B cell (primary cell): ENCODE measurements around the gene COL9A3. TPM values are rescaled to one million over a fixed set of nuclear protein-coding genes. Genes with fewer than 3 reads are reported as not detected.

Source experiments
- ATAC-seq: fragments of 200-7000 bp; cut with Tn5 transposase; one replicate; pipeline ENCODE4 v1.10.0; 2021; ENCODE audit warnings: low read depth, mild to moderate bottlenecking, moderate number of reproducible peaks, moderate library complexity
- CTCF ChIA-PET: fragments of 350-600 bp; sonication (Branson Sonifier 250); formaldehyde crosslinking; loops from one replicate; lab custom pipeline; 2021; ENCODE audit warnings: antibody characterized with exemption, inconsistent platforms; lab: Charles Lee
- POLR2A ChIA-PET: fragments of 350-600 bp; sonication (Branson Sonifier 250); formaldehyde crosslinking; loops from one replicate; lab custom pipeline; 2021; ENCODE audit warnings: antibody characterized with exemption; lab: Charles Lee
- DNase-seq: peaks from one replicate; pipeline ENCODE4 v3.0.0; 2013
- H2AFZ ChIP-seq: 2 replicates; pipeline ENCODE4 v1.6.1; 2012; ENCODE audit warnings: mild to moderate bottlenecking, low read depth, low read length; ENCODE audit not compliant: insufficient read depth, poor library complexity, severe bottlenecking
- H3K27ac ChIP-seq, 2 donors: 1 replicate in 1 of 2; 2 replicates in 1 of 2; pipeline ENCODE4 v1.5.1; 2012 to 2013; ENCODE audit warnings: low read length in 2 of 2, mild to moderate bottlenecking in 2 of 2, moderate library complexity in 1 of 2
- H3K27me3 ChIP-seq, 4 experiments: fragments of 200-600 bp in 1 of 4; sonication (generic) in 1 of 4; replicated peaks in 1 of 4; 1 replicate in 2 of 4; 2 replicates in 2 of 4; pipeline versions ENCODE4 v1.6.1 to v1.7.0; 2013 to 2016; ENCODE audit warnings: low read length in 3 of 4, mild to moderate bottlenecking in 2 of 4, mixed read lengths in 1 of 4, moderate library complexity in 1 of 4; ENCODE audit not compliant: insufficient read depth in 4 of 4, control insufficient read depth in 3 of 4; ENCODE audit errors: control extremely low read depth in 1 of 4
- H3K36me3 ChIP-seq, 2 experiments: replicated peaks in 1 of 2; 1 replicate in 1 of 2; 2 replicates in 1 of 2; pipeline versions ENCODE4 v1.6.1 to v1.7.1; 2013; ENCODE audit warnings: low read length in 1 of 2; ENCODE audit not compliant: insufficient read depth in 2 of 2, control insufficient read depth in 1 of 2; ENCODE audit errors: control extremely low read depth in 1 of 2, extremely low read depth in 1 of 2
- H3K4me1 ChIP-seq, 2 donors: fragments of 200-600 bp in 1 of 2; sonication (generic) in 1 of 2; 1 replicate in 1 of 2; 2 replicates in 1 of 2; pipeline versions ENCODE4 v1.5.1 to v1.6.1; 2013 to 2017; ENCODE audit warnings: low read length in 2 of 2; ENCODE audit not compliant: control insufficient read depth in 2 of 2, insufficient read depth in 2 of 2
- H3K4me2 ChIP-seq: replicated peaks from 2 replicates; pipeline ENCODE3; 2012; ENCODE audit warnings: mild to moderate bottlenecking, low read depth, low read length; ENCODE audit not compliant: poor library complexity, severe bottlenecking
- H3K4me3 ChIP-seq, 5 experiments: fragments of 200-600 bp in 1 of 5; sonication (generic) in 1 of 5; 1 replicate in 3 of 5; 2 replicates in 2 of 5; pipeline versions ENCODE4 v1.5.1 to v1.7.0; 2011 to 2016; ENCODE audit warnings: low read length in 4 of 5, mild to moderate bottlenecking in 4 of 5, low read depth in 2 of 5, control low read depth in 1 of 5, moderate library complexity in 1 of 5; ENCODE audit not compliant: insufficient read depth in 1 of 5; ENCODE audit errors: control extremely low read depth in 1 of 5, extremely low read depth in 1 of 5
- H3K79me2 ChIP-seq: fragments of 200-600 bp; sonication (generic); one replicate; pipeline ENCODE4 v1.6.0; 2016; ENCODE audit warnings: low read length; ENCODE audit not compliant: control insufficient read depth, insufficient read depth
- H3K9ac ChIP-seq: fragments of 200-600 bp; sonication (generic); 2 replicates; pipeline ENCODE4 v1.6.1; 2017; ENCODE audit warnings: mild to moderate bottlenecking, low read length, moderate library complexity
- H3K9me3 ChIP-seq, 3 donors: one replicate each; pipeline versions ENCODE4 v1.6.1 to v1.7.1; 2013; ENCODE audit warnings: low read length in 2 of 3; ENCODE audit not compliant: control insufficient read depth in 2 of 3, insufficient read depth in 1 of 3; ENCODE audit errors: control extremely low read depth in 1 of 3
- H4K20me1 ChIP-seq: 2 replicates; pipeline ENCODE4 v1.6.0; 2012; ENCODE audit warnings: mild to moderate bottlenecking, low read length; ENCODE audit not compliant: insufficient read depth, control insufficient read depth, poor library complexity, severe bottlenecking
- H3K27ac Mint-ChIP-seq: one replicate; pipeline ENCODE4 v1.8.0; 2021; ENCODE audit warnings: mixed read lengths
- H3K27me3 Mint-ChIP-seq: one replicate; pipeline ENCODE4 v1.8.0; 2021; ENCODE audit warnings: mixed read lengths
- H3K4me1 Mint-ChIP-seq: one replicate; pipeline ENCODE4 v1.8.0; 2021; ENCODE audit warnings: mixed read lengths
- H3K4me3 Mint-ChIP-seq: one replicate; pipeline ENCODE4 v1.8.0; 2021; ENCODE audit warnings: mixed read lengths
- H3K9me3 Mint-ChIP-seq: one replicate; pipeline ENCODE4 v1.8.0; 2022; ENCODE audit warnings: mixed read lengths; ENCODE audit not compliant: insufficient read depth
- CTCF ChIP-seq: fragments of 200-600 bp; IDR thresholded peaks from one replicate; pipeline ENCODE4 v1.8.0; 2022; ENCODE audit warnings: antibody characterized with exemption, mild to moderate bottlenecking
- EZH2 ChIP-seq: IDR thresholded peaks from 2 replicates; pipeline ENCODE4 v1.6.1; 2012; ENCODE audit warnings: borderline replicate concordance, low read depth, mild to moderate bottlenecking, moderate library complexity, low read length; ENCODE audit not compliant: insufficient read depth, poor library complexity, severe bottlenecking
- WGBS: methylation state at CpG from one replicate; pipeline ENCODE4 v1.1.5; 2013; ENCODE audit warnings: missing lambda C conversion rate; ENCODE audit not compliant: insufficient coverage; 5-methylcytosine and 5-hydroxymethylcytosine counted together
- intact Hi-C: fragments of 100-400 bp; cut with micrococcal nuclease; formaldehyde crosslinking; loops from one replicate; pipeline ENCODE4 v1.10.0; 2022
- polyA plus RNA-seq: library from polyadenylated mRNA; depleted of rRNA; stranded (reverse); fragments of >200 nt; gene quantifications from 2 replicates; pipeline ENCODE4 v1.2.3, GENCODE V29; 2012
- total RNA-seq, 2 donors: library from RNA; stranded (reverse); fragments of 120-200 nt in 1 of 2; gene quantifications; 1 replicate in 1 of 2; 2 replicates in 1 of 2; pipeline versions ENCODE4 v1.2.3 to v1.2.4, GENCODE V29; 2013 to 2022

COL9A3 gene
- total and polyA plus RNA-seq, 2 donors (not counting 1 experiment from before 2014, with no cell fraction given) = 10.7 to 96.3 TPM

GRCh38 chr20:62794007-62794724 is 22.7 kb upstream of the COL9A3 start:
- ChIA-PET POLR2A (interaction anchor here (0.6 to 2.5 kb wide), 16 partner anchors 10 to 456 kb away, joined by 3 to 28 read pairs (median 4); partner anchors contain the start of genes OGFR, RPS21, SLCO4A1 and TCFL5), CTCF (interaction anchor here (0.6 to 3.3 kb wide), 15 partner anchors 12 to 412 kb away, joined by 3 to 13 read pairs (median 3); partner anchors contain the start of genes SLCO4A1 and TCFL5)
- H3K4me1 Mint-ChIP-seq = peaks cover 36% of the 10 kb centered on the region
- under 1% methylated on average over 55 of the region's 69 CpGs for WGBS
- DNase-seq (peak; percentile 98), ATAC-seq (peak; percentile 78)
- peaks cover 9% of the 10 kb centered on the region for H4K20me1 ChIP-seq
- no peaks in the 10 kb centered on the region for H3K27me3 Mint-ChIP-seq
- H2AFZ ChIP-seq = peak overlapping the region; percentile 89
- TF ChIP-seq CTCF (no peak), EZH2 (no peak)
- H3K9me3 Mint-ChIP-seq = no peaks in the 10 kb centered on the region
- peak overlapping the region; percentile 76 for H3K9ac ChIP-seq
- intact Hi-C loops = loop anchor here (1.0 to 10.0 kb wide), 11 partner anchors 10 to 651 kb away; partner anchors contain the start of genes ADRM1, OGFR, OSBPL2 and PSMA7
- H3K9me3 ChIP-seq = no peaks in the 10 kb centered on the region
- H3K4me1 ChIP-seq = peaks cover 14 to 45% of the 10 kb centered on the region in 2 donors
- peak overlapping the region; percentile 77 for H3K4me3 Mint-ChIP-seq
- H3K79me2 ChIP-seq = peaks cover 8% of the 10 kb centered on the region
- H3K36me3 ChIP-seq = peaks cover 0 to 10% of the 10 kb centered on the region in 2 experiments
- peak overlapping the region; percentile 60 to 77 (median 69) for H3K4me3 ChIP-seq
- peak overlapping the region; percentile 91 to 93 for H3K27ac ChIP-seq
- H3K27me3 ChIP-seq = no peaks in the 10 kb centered on the region
- H3K27ac Mint-ChIP-seq = peak overlapping the region; percentile 64
- peak overlapping the region; percentile 98 for H3K4me2 ChIP-seq
